Retinal pigment epithelial cell (primary cell): ENCODE measurements around the gene CNTF.

Source experiments
- DNase-seq: peaks from one replicate; pipeline ENCODE4 v3.0.0-alpha.2; 2010; ENCODE audit warnings: low read depth
- H3K4me3 ChIP-seq: 2 replicates; pipeline ENCODE4 v1.5.1; 2011; ENCODE audit warnings: mild to moderate bottlenecking, low read length, control low read depth, moderate library complexity
- CTCF ChIP-seq: conservative IDR thresholded peaks from 2 replicates; pipeline ENCODE4 v1.5.1; 2011; ENCODE audit warnings: low read depth, low read length, control low read depth, inconsistent platforms

The CNTF gene

GRCh38 chr11:58654079-58654907 is 31.8 kb downstream of the CNTF start:
- DNase-seq, result peak; percentile 39
- H3K4me3 ChIP-seq, result no peak overlapping the region
- peak; percentile 98 for TF ChIP-seq CTCF

- no peak for TF ChIP-seq CTCF
- H3K4me3 ChIP-seq, result no peak overlapping the region
- no peak for DNase-seq
These were observed 32.4 kb downstream of the CNTF start for GRCh38 chr11:58654908-58655296.

- DNase-seq, result no peak
- H3K4me3 ChIP-seq, result no peak overlapping the region
- TF ChIP-seq CTCF, result no peak
These were observed 33.9 kb downstream of the CNTF start for GRCh38 chr11:58656348-58656747.

GRCh38 chr11:58658623-58659022 is 36.2 kb downstream of the CNTF start:
- DNase-seq, result peak; percentile 35
- no peak overlapping the region for H3K4me3 ChIP-seq
- peak; percentile 15 for TF ChIP-seq CTCF

GRCh38 chr11:58659404-58659803 is 36.9 kb downstream of the CNTF start:
- no peak overlapping the region for H3K4me3 ChIP-seq
- TF ChIP-seq CTCF, result no peak
- no peak for DNase-seq

GRCh38 chr11:58659910-58660570 is 37.6 kb downstream of the CNTF start:
- DNase-seq, result no peak
- no peak for TF ChIP-seq CTCF

More at GRCh38 chr11:58659910-58660570, 37.6 kb downstream of the CNTF start:
- no peak overlapping the region for H3K4me3 ChIP-seq
